ENCODE measurements around the gene ADCY4.

DNA sequence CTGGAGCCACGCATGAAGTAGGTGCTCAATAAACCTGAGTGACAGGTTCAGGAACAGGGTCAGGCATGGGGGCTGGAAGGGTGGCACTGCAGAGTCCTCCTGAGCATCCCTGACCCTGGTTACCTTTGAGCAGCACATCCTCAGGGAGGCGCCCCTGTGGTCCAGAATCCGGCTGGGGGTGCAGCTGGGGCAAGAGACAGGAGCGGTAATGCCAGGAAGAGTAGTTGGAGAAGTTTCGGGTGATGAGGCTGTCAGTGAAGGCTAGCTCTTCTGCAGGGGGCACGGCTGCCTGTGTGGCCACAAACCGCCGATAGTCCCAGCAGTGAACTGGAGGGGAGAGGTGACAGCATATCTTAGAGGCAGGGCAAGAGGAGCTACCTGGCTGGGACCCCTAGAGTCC, 65.5 kb downstream of the ADCY4 start:
- TF ChIP-seq, protein P1, sequence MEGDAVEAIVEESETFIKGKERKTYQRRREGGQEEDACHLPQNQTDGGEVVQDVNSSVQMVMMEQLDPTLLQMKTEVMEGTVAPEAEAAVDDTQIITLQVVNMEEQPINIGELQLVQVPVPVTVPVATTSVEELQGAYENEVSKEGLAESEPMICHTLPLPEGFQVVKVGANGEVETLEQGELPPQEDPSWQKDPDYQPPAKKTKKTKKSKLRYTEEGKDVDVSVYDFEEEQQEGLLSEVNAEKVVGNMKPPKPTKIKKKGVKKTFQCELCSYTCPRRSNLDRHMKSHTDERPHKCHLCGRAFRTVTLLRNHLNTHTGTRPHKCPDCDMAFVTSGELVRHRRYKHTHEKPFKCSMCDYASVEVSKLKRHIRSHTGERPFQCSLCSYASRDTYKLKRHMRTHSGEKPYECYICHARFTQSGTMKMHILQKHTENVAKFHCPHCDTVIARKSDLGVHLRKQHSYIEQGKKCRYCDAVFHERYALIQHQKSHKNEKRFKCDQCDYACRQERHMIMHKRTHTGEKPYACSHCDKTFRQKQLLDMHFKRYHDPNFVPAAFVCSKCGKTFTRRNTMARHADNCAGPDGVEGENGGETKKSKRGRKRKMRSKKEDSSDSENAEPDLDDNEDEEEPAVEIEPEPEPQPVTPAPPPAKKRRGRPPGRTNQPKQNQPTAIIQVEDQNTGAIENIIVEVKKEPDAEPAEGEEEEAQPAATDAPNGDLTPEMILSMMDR (IDR thresholded peaks at IDR 0.05), result no peak
- TF ChIP-seq, protein P2, sequence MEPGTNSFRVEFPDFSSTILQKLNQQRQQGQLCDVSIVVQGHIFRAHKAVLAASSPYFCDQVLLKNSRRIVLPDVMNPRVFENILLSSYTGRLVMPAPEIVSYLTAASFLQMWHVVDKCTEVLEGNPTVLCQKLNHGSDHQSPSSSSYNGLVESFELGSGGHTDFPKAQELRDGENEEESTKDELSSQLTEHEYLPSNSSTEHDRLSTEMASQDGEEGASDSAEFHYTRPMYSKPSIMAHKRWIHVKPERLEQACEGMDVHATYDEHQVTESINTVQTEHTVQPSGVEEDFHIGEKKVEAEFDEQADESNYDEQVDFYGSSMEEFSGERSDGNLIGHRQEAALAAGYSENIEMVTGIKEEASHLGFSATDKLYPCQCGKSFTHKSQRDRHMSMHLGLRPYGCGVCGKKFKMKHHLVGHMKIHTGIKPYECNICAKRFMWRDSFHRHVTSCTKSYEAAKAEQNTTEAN (CRISPR knock-in tag; IDR thresholded peaks at IDR 0.05), result no peak
- no peak for TF ChIP-seq SMAD4 (CRISPR knock-in tag; IDR thresholded peaks at IDR 0.05)
- TF ChIP-seq, protein P3, sequence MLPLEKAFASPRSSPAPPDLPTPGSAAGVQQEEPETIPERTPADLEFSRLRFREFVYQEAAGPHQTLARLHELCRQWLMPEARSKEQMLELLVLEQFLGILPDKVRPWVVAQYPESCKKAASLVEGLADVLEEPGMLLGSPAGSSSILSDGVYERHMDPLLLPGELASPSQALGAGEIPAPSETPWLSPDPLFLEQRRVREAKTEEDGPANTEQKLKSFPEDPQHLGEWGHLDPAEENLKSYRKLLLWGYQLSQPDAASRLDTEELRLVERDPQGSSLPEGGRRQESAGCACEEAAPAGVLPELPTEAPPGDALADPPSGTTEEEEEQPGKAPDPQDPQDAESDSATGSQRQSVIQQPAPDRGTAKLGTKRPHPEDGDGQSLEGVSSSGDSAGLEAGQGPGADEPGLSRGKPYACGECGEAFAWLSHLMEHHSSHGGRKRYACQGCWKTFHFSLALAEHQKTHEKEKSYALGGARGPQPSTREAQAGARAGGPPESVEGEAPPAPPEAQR (CRISPR knock-in tag; IDR thresholded peaks at IDR 0.05), result no peak
- TF ChIP-seq PRRX2 (CRISPR knock-in tag; IDR thresholded peaks at IDR 0.05), result no peak

Data from WTC11 (cell line).